SU-DHL-6 (cell line): Measurements from ENCODE around the gene RITA1.

Experiments
- H2AFZ ChIP-seq: fragments of 200-600 bp; sonication (generic); 2 replicates; pipeline ENCODE4 v1.6.1; 2014; ENCODE audit warnings: low read depth, mild to moderate bottlenecking, moderate library complexity, mixed read lengths, antibody characterized with exemption, low read length; ENCODE audit not compliant: severe bottlenecking
- H3F3A ChIP-seq: fragments of 200-600 bp; shearing (Covaris generic); 2 replicates; pipeline ENCODE4 v1.6.0; 2016; ENCODE audit warnings: antibody characterized with exemption, mild to moderate bottlenecking; ENCODE audit not compliant: insufficient read depth
- H3K27ac ChIP-seq: fragments of 200-600 bp; sonication (generic); 2 replicates; pipeline ENCODE4 v1.5.1; 2016; ENCODE audit warnings: low read depth, mild to moderate bottlenecking, low read length, moderate library complexity, mixed read lengths
- H3K27me3 ChIP-seq: fragments of 200-600 bp; sonication (generic), shearing (Covaris generic); 2 replicates; pipeline ENCODE4 v1.6.0; 2014; ENCODE audit warnings: mild to moderate bottlenecking, low read length
- H3K36me3 ChIP-seq: fragments of 200-600 bp; sonication (generic); 2 replicates; pipeline ENCODE4 v1.6.1; 2014; ENCODE audit warnings: mild to moderate bottlenecking, low read length, mixed read lengths
- H3K4me2 ChIP-seq: fragments of 300-600, 200-600 bp; shearing (Covaris generic), sonication (generic); 2 replicates; pipeline ENCODE4 v1.6.0; 2014; ENCODE audit warnings: low read length, low read depth, mild to moderate bottlenecking; ENCODE audit not compliant: poor library complexity, severe bottlenecking
- H3K4me3 ChIP-seq: fragments of 200-600 bp; sonication (generic); 2 replicates; pipeline ENCODE4 v1.5.1; 2014; ENCODE audit warnings: antibody characterized with exemption, low read length, mild to moderate bottlenecking, mixed read lengths; ENCODE audit not compliant: insufficient read depth, poor library complexity, severe bottlenecking
- H3K79me2 ChIP-seq: fragments of 200-600 bp; sonication (generic); 2 replicates; pipeline ENCODE4 v1.6.1; 2014; ENCODE audit warnings: mild to moderate bottlenecking, low read length, moderate library complexity; ENCODE audit not compliant: insufficient read depth
- H3K9ac ChIP-seq: fragments of 200-600 bp; sonication (generic); 2 replicates; pipeline ENCODE4 v1.7.0; 2014; ENCODE audit warnings: mild to moderate bottlenecking, low read length
- H3K9me2 ChIP-seq: fragments of 200-600 bp; sonication (generic); replicated peaks from 2 replicates; pipeline ENCODE4 v1.6.1; 2014; ENCODE audit warnings: low read length; ENCODE audit not compliant: insufficient read depth
- H3K9me3 ChIP-seq: fragments of 200-600 bp; sonication (generic); 2 replicates; pipeline ENCODE4 v1.6.1; 2014; ENCODE audit warnings: low read length, mixed read lengths; ENCODE audit not compliant: insufficient read depth
- H4K20me1 ChIP-seq: fragments of 200-600 bp; sonication (generic); 2 replicates; pipeline ENCODE4 v1.6.1; 2014; ENCODE audit warnings: low read depth, mild to moderate bottlenecking, antibody characterized with exemption, low read length, moderate library complexity, mixed read lengths
- CTCF ChIP-seq: fragments of 200-600 bp; sonication (generic); IDR thresholded peaks from one replicate; pipeline ENCODE4 v1.5.1; 2017; ENCODE audit warnings: antibody characterized with exemption, mild to moderate bottlenecking, low read length, moderate library complexity; ENCODE audit not compliant: insufficient read depth, poor library complexity, severe bottlenecking
- EZH2phosphoT487 ChIP-seq: fragments of 200-600 bp; sonication (generic), shearing (Covaris generic); conservative IDR thresholded peaks from 2 replicates; pipeline ENCODE4 v1.6.1; 2018; ENCODE audit warnings: mild to moderate bottlenecking, antibody characterized with exemption, low read length, moderate library complexity, mixed read lengths

RITA1 gene

GRCh38 chr12:113236539-113237399 lies 51.2 kb downstream of the RITA1 start:
- Histone ChIP-seq H3K4me3 (no peak overlapping the region), H3K79me2 (peaks cover 22% of the 10 kb centered on the region), H3K36me3 (peaks cover 7% of the 10 kb centered on the region), H4K20me1 (no peaks in the 10 kb centered on the region), H3F3A (peaks cover 6% of the 10 kb centered on the region; the same call in 1 of the 2 replicates), H3K9ac (no peak overlapping the region), H2AFZ (no peak overlapping the region), H3K27ac (no peak overlapping the region), H3K9me2 (no peaks in the 10 kb centered on the region), H3K4me2 (no peak overlapping the region), H3K27me3 (no peaks in the 10 kb centered on the region), H3K9me3 (no peaks in the 10 kb centered on the region)
- no peak for TF ChIP-seq CTCF
- TF ChIP-seq EZH2phosphoT487: no peak

DNA sequence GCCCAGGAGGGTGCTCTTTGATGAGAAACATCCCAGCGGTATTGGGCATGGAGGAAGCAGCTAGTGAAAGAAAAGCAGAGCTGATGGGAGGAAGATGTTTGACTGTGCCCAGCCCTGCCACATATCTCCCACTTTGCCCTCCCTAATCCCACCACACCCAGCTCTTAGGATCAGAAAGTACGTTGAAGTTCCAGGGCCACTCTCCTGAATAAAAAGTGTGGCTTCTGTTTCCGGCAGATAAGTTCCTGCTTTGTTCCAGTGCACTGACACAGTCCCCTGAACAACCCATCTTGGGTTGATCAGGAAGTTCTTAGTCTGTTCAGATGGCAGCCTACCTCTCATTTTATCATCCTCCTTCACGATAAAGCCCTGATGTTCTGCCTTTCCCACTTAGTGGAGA lies 52.2 kb downstream of the RITA1 start:
- Histone ChIP-seq H3K36me3 (peaks cover 13% of the 10 kb centered on the region), H3K27me3 (no peaks in the 10 kb centered on the region), H3K9ac (no peak overlapping the region), H3F3A (peaks cover under 1% of the 10 kb centered on the region; the same call in 1 of the 2 replicates), H4K20me1 (no peaks in the 10 kb centered on the region), H3K4me2 (no peak overlapping the region), H2AFZ (no peak overlapping the region), H3K4me3 (no peak overlapping the region), H3K27ac (no peak overlapping the region), H3K9me3 (no peaks in the 10 kb centered on the region), H3K9me2 (no peaks in the 10 kb centered on the region), H3K79me2 (peaks cover 22% of the 10 kb centered on the region)
- TF ChIP-seq CTCF: no peak
- TF ChIP-seq EZH2phosphoT487: no peak

DNA sequence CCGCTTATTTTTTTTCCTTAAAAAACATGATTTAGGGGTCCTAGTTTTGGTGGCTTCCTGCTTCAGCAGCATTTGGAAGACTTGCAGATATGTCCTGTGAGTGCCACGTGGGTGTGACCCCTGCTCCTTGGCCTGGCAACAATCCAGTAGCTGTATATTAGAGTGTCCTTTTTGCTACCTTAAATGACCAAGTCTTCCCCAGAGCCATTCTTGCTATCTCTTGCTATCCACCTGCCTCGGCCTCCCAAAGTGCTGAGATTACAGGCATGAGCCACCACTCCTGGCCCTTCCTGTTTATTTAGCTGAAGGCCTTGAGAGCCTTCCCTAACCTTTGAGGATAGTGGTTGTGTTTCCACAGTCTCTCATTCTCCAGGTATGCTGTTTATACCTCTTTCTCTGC lies 52.8 kb downstream of the RITA1 start:
- Histone ChIP-seq H2AFZ (no peak overlapping the region), H3K27ac (no peak overlapping the region), H4K20me1 (no peaks in the 10 kb centered on the region), H3K9me3 (no peaks in the 10 kb centered on the region), H3F3A (no peaks in the 10 kb centered on the region), H3K9me2 (no peaks in the 10 kb centered on the region), H3K9ac (no peak overlapping the region), H3K79me2 (peaks cover 22% of the 10 kb centered on the region), H3K4me2 (no peak overlapping the region), H3K36me3 (peaks cover 13% of the 10 kb centered on the region), H3K27me3 (no peaks in the 10 kb centered on the region), H3K4me3 (no peak overlapping the region)
- TF ChIP-seq CTCF: no peak
- no peak for TF ChIP-seq EZH2phosphoT487
